H54 (cell line): ENCODE measurements around the gene KCNE4.
"Not testable (repeated sequence)": the region's sequence is repeated elsewhere in the genome, so short reads cannot be mapped to it uniquely, and the experiment has no call there.

Experiments
- DNase-seq: peaks from one replicate; pipeline ENCODE4 v3.0.0; 2011; ENCODE audit warnings: low spot score, mixed read lengths; ENCODE audit not compliant: insufficient read length
- FAIRE-seq: peaks from 3 replicates; lab custom pipeline; 2011; peaks lifted over from hg19 to GRCh38; lab: Jason Lieb, UNC
- POLR2A ChIP-seq: IDR thresholded peaks from 2 replicates; pipeline ENCODE4 v1.6.1; 2011; ENCODE audit warnings: low read depth, mild to moderate bottlenecking, low read length

Gene KCNE4

GRCh38 chr2:223076573-223076972 lies 24.6 kb downstream of the KCNE4 start:
- DNase-seq (no peak), FAIRE-seq (no peak)
- TF ChIP-seq POLR2A = no peak

GRCh38 chr2:223078482-223078881 lies 26.5 kb downstream of the KCNE4 start:
- FAIRE-seq = no peak
- TF ChIP-seq POLR2A = no peak
- DNase-seq = no peak

- DNase-seq (no peak), FAIRE-seq (no peak)
- TF ChIP-seq POLR2A = no peak
Observed at GRCh38 chr2:223079378-223079777, 27.4 kb downstream of the KCNE4 start.

GRCh38 chr2:223079925-223080324 lies 27.9 kb downstream of the KCNE4 start:
- DNase-seq (no peak), FAIRE-seq (no peak)
- no peak for TF ChIP-seq POLR2A

- DNase-seq, FAIRE-seq: not testable (repeated sequence)
Observed at GRCh38 chr2:223080790-223081360, 28.9 kb downstream of the KCNE4 start.

GRCh38 chr2:223081789-223082188 lies 29.8 kb downstream of the KCNE4 start:
- TF ChIP-seq POLR2A = no peak
- DNase-seq (no peak), FAIRE-seq (no peak)

- TF ChIP-seq POLR2A = no peak
- DNase-seq (no peak), FAIRE-seq (no peak)
Observed at GRCh38 chr2:223082706-223083105, 30.7 kb downstream of the KCNE4 start.

GRCh38 chr2:223083402-223084070 lies 31.5 kb downstream of the KCNE4 start:
- no peak for TF ChIP-seq POLR2A
- FAIRE-seq (no peak), DNase-seq (no peak)

- no peak for TF ChIP-seq POLR2A
- FAIRE-seq (no peak), DNase-seq (no peak)
Observed at GRCh38 chr2:223084873-223085272, 32.9 kb downstream of the KCNE4 start.

- no peak for FAIRE-seq
- TF ChIP-seq POLR2A = no peak
- DNase-seq = no peak
Observed at GRCh38 chr2:223086370-223086981, 34.5 kb downstream of the KCNE4 start.

- DNase-seq = no peak
- no peak for FAIRE-seq
- TF ChIP-seq POLR2A = no peak
Observed at GRCh38 chr2:223087466-223087865, 35.5 kb downstream of the KCNE4 start.

GRCh38 chr2:223088866-223089265 lies 36.9 kb downstream of the KCNE4 start:
- FAIRE-seq (no peak), DNase-seq (no peak)
- no peak for TF ChIP-seq POLR2A

GRCh38 chr2:223090039-223090438 lies 38.0 kb downstream of the KCNE4 start:
- DNase-seq (no peak), FAIRE-seq (no peak)
- TF ChIP-seq POLR2A = no peak

GRCh38 chr2:223090540-223091235 lies 38.7 kb downstream of the KCNE4 start:
- FAIRE-seq (no peak), DNase-seq (no peak)
- TF ChIP-seq POLR2A = no peak
